Measurements from ENCODE around the gene NEDD1. TPM values are rescaled to one million over a fixed set of nuclear protein-coding genes. Genes with fewer than 3 reads are reported as not detected.

The NEDD1 gene
- total RNA-seq, 1 donor from 2014 or later, result 25.1 TPM

GRCh38 chr12:96988919-96989318 is 81.9 kb downstream of the NEDD1 start:
- H3K4me1 Mint-ChIP-seq, result peaks cover 10% of the 10 kb centered on the region

GRCh38 chr12:96989916-96990315 is 82.9 kb downstream of the NEDD1 start:
- no peak for TF ChIP-seq CTCF (IDR thresholded peaks at IDR 0.05; ENCODE audit: unreplicated experiment)
- H3K9me3 Mint-ChIP-seq, result no peaks in the 10 kb centered on the region
- peaks cover 22% of the 10 kb centered on the region for H3K27me3 Mint-ChIP-seq (ENCODE audit: low read depth)
- H3K36me3 Mint-ChIP-seq, result no peaks in the 10 kb centered on the region
- H3K4me3 Mint-ChIP-seq, result no peak overlapping the region
- H3K4me1 Mint-ChIP-seq, result peaks cover 15% of the 10 kb centered on the region
- DNase-seq (ENCODE audit: low spot score in 2 of 2, unreplicated experiment in 2 of 2), result no peak
- no peak overlapping the region for H3K27ac Mint-ChIP-seq

More at GRCh38 chr12:96988919-96989318, 81.9 kb downstream of the NEDD1 start:
- Mint-ChIP-seq H3K9me3 (no peaks in the 10 kb centered on the region), H3K27ac (no peak overlapping the region), H3K36me3 (no peaks in the 10 kb centered on the region), H3K4me3 (no peak overlapping the region), H3K27me3 (ENCODE audit: low read depth) (peaks cover 29% of the 10 kb centered on the region)
- DNase-seq (ENCODE audit: low spot score in 2 of 2, unreplicated experiment in 2 of 2), result no peak
- TF ChIP-seq CTCF (IDR thresholded peaks at IDR 0.05; ENCODE audit: unreplicated experiment), result no peak

- Mint-ChIP-seq H3K9me3 (no peaks in the 10 kb centered on the region), H3K4me3 (no peak overlapping the region), H3K27ac (no peak overlapping the region), H3K27me3 (ENCODE audit: low read depth) (peaks cover 9% of the 10 kb centered on the region), H3K36me3 (no peaks in the 10 kb centered on the region), H3K4me1 (peaks cover 18% of the 10 kb centered on the region)
- TF ChIP-seq CTCF (IDR thresholded peaks at IDR 0.05; ENCODE audit: unreplicated experiment), result no peak
- no peak for DNase-seq (ENCODE audit: low spot score in 2 of 2, unreplicated experiment in 2 of 2)
Measured at GRCh38 chr12:96994900-96995299, 87.8 kb downstream of the NEDD1 start.

GRCh38 chr12:96995861-96996260 is 88.8 kb downstream of the NEDD1 start:
- Mint-ChIP-seq H3K4me1 (peaks cover 22% of the 10 kb centered on the region), H3K27me3 (ENCODE audit: low read depth) (peaks cover 7% of the 10 kb centered on the region), H3K36me3 (no peaks in the 10 kb centered on the region), H3K27ac (no peak overlapping the region), H3K4me3 (no peak overlapping the region), H3K9me3 (no peaks in the 10 kb centered on the region)
- TF ChIP-seq CTCF (IDR thresholded peaks at IDR 0.05; ENCODE audit: unreplicated experiment), result no peak
- DNase-seq (ENCODE audit: low spot score in 2 of 2, unreplicated experiment in 2 of 2), result no peak

GRCh38 chr12:96997797-96998484 is 90.9 kb downstream of the NEDD1 start:
- peaks cover 23% of the 10 kb centered on the region for H3K4me1 Mint-ChIP-seq
- H3K27me3 Mint-ChIP-seq (ENCODE audit: low read depth), result peaks cover 7% of the 10 kb centered on the region
- no peak overlapping the region for H3K27ac Mint-ChIP-seq
- no peak for DNase-seq (ENCODE audit: low spot score in 2 of 2, unreplicated experiment in 2 of 2)
- no peak overlapping the region for H3K4me3 Mint-ChIP-seq
- no peak for TF ChIP-seq CTCF (IDR thresholded peaks at IDR 0.05; ENCODE audit: unreplicated experiment)
- H3K36me3 Mint-ChIP-seq, result no peaks in the 10 kb centered on the region
- H3K9me3 Mint-ChIP-seq, result no peaks in the 10 kb centered on the region
